ENCODE results near the gene CCDC3. TPM values are rescaled to one million over a fixed set of nuclear protein-coding genes. Genes with fewer than 3 reads are reported as not detected.

CCDC3 gene
- total RNA-seq, 1 donor from 2014 or later: 10.2 TPM

GRCh38 chr10:13026873-13027272 lies 25.4 kb upstream of the CCDC3 start:
- no peaks in the 10 kb centered on the region for H3K27me3 ChIP-seq
- H3K36me3 ChIP-seq: no peaks in the 10 kb centered on the region
- H3K27ac ChIP-seq: no peak overlapping the region
- TF ChIP-seq CTCF (IDR thresholded peaks at IDR 0.05): no peak
- H3K4me1 ChIP-seq: no peaks in the 10 kb centered on the region
- H3K4me3 ChIP-seq: no peak overlapping the region
- no peaks in the 10 kb centered on the region for H3K9me3 ChIP-seq
- intact Hi-C loops (cut with DNase I): no loop called here
- ATAC-seq (no peak), DNase-seq (no peak)

GRCh38 chr10:13023754-13024153 lies 22.2 kb upstream of the CCDC3 start:
- Histone ChIP-seq H3K9me3 (no peaks in the 10 kb centered on the region), H3K4me3 (no peak overlapping the region), H3K27ac (no peak overlapping the region), H3K4me1 (no peaks in the 10 kb centered on the region), H3K27me3 (no peaks in the 10 kb centered on the region), H3K36me3 (no peaks in the 10 kb centered on the region)
- intact Hi-C loops (cut with DNase I): no loop called here
- TF ChIP-seq CTCF (IDR thresholded peaks at IDR 0.05): no peak
- DNase-seq (no peak), ATAC-seq (no peak)

- intact Hi-C loops (cut with DNase I): no loop called here
- no peak overlapping the region for H3K4me3 ChIP-seq
- no peak for ATAC-seq
Measured at GRCh38 chr10:13019280-13019679, 17.8 kb upstream of the CCDC3 start.

GRCh38 chr10:13018171-13018570 lies 16.7 kb upstream of the CCDC3 start:
- no peak for TF ChIP-seq CTCF (IDR thresholded peaks at IDR 0.05)
- Histone ChIP-seq H3K36me3 (no peaks in the 10 kb centered on the region), H3K9me3 (no peaks in the 10 kb centered on the region), H3K27me3 (no peaks in the 10 kb centered on the region), H3K4me1 (no peaks in the 10 kb centered on the region), H3K27ac (no peak overlapping the region), H3K4me3 (no peak overlapping the region)
- ATAC-seq (no peak), DNase-seq (no peak)
- intact Hi-C loops (cut with DNase I): no loop called here

More at GRCh38 chr10:13019280-13019679, 17.8 kb upstream of the CCDC3 start:
- H3K27me3 ChIP-seq: no peaks in the 10 kb centered on the region
- no peaks in the 10 kb centered on the region for H3K36me3 ChIP-seq
- H3K27ac ChIP-seq: no peak overlapping the region
- H3K4me1 ChIP-seq: no peaks in the 10 kb centered on the region
- DNase-seq: no peak
- no peaks in the 10 kb centered on the region for H3K9me3 ChIP-seq
- TF ChIP-seq CTCF (IDR thresholded peaks at IDR 0.05): no peak

- Histone ChIP-seq H3K4me3 (no peak overlapping the region), H3K27ac (no peak overlapping the region), H3K36me3 (no peaks in the 10 kb centered on the region), H3K4me1 (no peaks in the 10 kb centered on the region), H3K27me3 (no peaks in the 10 kb centered on the region), H3K9me3 (no peaks in the 10 kb centered on the region)
- TF ChIP-seq CTCF (IDR thresholded peaks at IDR 0.05): no peak
- DNase-seq: no peak
- intact Hi-C loops (cut with DNase I): no loop called here
- ATAC-seq: no peak
Measured at GRCh38 chr10:13016886-13017285, 15.4 kb upstream of the CCDC3 start.

- Histone ChIP-seq H3K9me3 (no peaks in the 10 kb centered on the region), H3K27ac (no peak overlapping the region), H3K4me1 (no peaks in the 10 kb centered on the region), H3K27me3 (no peaks in the 10 kb centered on the region), H3K36me3 (no peaks in the 10 kb centered on the region), H3K4me3 (no peak overlapping the region)
- intact Hi-C loops (cut with DNase I): no loop called here
- ATAC-seq (no peak), DNase-seq (no peak)
- TF ChIP-seq CTCF (IDR thresholded peaks at IDR 0.05): no peak
Measured at GRCh38 chr10:13016426-13016825, 14.9 kb upstream of the CCDC3 start.

All from upper lobe of right lung (tissue), 1 donor.